GM06990 (cell line): ENCODE measurements around the gene FYB2.
"Not testable (repeated sequence)": the region's sequence is repeated elsewhere in the genome, so short reads cannot be mapped to it uniquely, and the experiment has no call there.

ENCODE experiments used
- DNase-seq: peaks from one replicate; pipeline ENCODE4 v3.0.0-alpha.2; 2011; ENCODE audit not compliant: insufficient read length; ENCODE audit errors: extremely low read depth
- H3K27me3 ChIP-seq: replicated peaks from 2 replicates; pipeline ENCODE4 v1.6.0; 2011; ENCODE audit warnings: low read length; ENCODE audit not compliant: control insufficient read depth, insufficient read depth
- H3K36me3 ChIP-seq: 2 replicates; pipeline ENCODE4 v1.5.1; 2011; ENCODE audit warnings: low read length; ENCODE audit not compliant: control insufficient read depth, insufficient read depth
- H3K4me3 ChIP-seq: replicated peaks from 2 replicates; pipeline ENCODE4 v1.5.1; 2011; ENCODE audit warnings: low read depth, mild to moderate bottlenecking, control low read depth, low read length
- CTCF ChIP-seq: IDR thresholded peaks from 2 replicates; pipeline ENCODE4 v1.5.1; 2011; ENCODE audit warnings: low read length, control low read depth, mild to moderate bottlenecking, inconsistent platforms; ENCODE audit not compliant: insufficient read depth, poor library complexity, severe bottlenecking

The FYB2 gene

GRCh38 chr1:56777972-56778371 lies 41.2 kb downstream of the FYB2 start:
- no peak for DNase-seq
- no peaks in the 10 kb centered on the region for H3K27me3 ChIP-seq
- no peak for TF ChIP-seq CTCF
- H3K36me3 ChIP-seq, result no peaks in the 10 kb centered on the region
- no peak overlapping the region for H3K4me3 ChIP-seq

- not testable (repeated sequence) for DNase-seq, H3K27me3 ChIP-seq, H3K4me3 ChIP-seq, H3K36me3 ChIP-seq
Measured at GRCh38 chr1:56774732-56775131, 44.5 kb downstream of the FYB2 start.

- no peak overlapping the region; the same call in 1 of the 2 replicates for H3K4me3 ChIP-seq
- no peak for DNase-seq
- no peak for TF ChIP-seq CTCF
Measured at GRCh38 chr1:56774067-56774609, 45.1 kb downstream of the FYB2 start.

GRCh38 chr1:56773341-56774066 lies 45.7 kb downstream of the FYB2 start:
- DNase-seq, result no peak
- no peaks in the 10 kb centered on the region for H3K27me3 ChIP-seq
- no peak for TF ChIP-seq CTCF
- no peaks in the 10 kb centered on the region for H3K36me3 ChIP-seq
- H3K4me3 ChIP-seq, result no peak overlapping the region

More at GRCh38 chr1:56774067-56774609, 45.1 kb downstream of the FYB2 start:
- H3K36me3 ChIP-seq, result no peaks in the 10 kb centered on the region
- no peaks in the 10 kb centered on the region for H3K27me3 ChIP-seq

GRCh38 chr1:56771717-56772116 lies 47.5 kb downstream of the FYB2 start:
- no peak overlapping the region for H3K4me3 ChIP-seq
- no peaks in the 10 kb centered on the region for H3K36me3 ChIP-seq
- DNase-seq, result no peak
- H3K27me3 ChIP-seq, result no peaks in the 10 kb centered on the region
- no peak for TF ChIP-seq CTCF

- no peak for TF ChIP-seq CTCF
- DNase-seq, result peak; percentile 3
- Histone ChIP-seq H3K4me3 (no peak overlapping the region), H3K27me3 (no peaks in the 10 kb centered on the region), H3K36me3 (no peaks in the 10 kb centered on the region)
Measured at GRCh38 chr1:56758794-56759193, 60.4 kb downstream of the FYB2 start.
